Stimulated activated CD8-positive, alpha-beta memory T cell treated with anti-CD3 and anti-CD28 coated beads, Interleukin-7, amount 100 ng/mL, for 4 hours (primary cell): ENCODE measurements around the gene WFDC5.
"Not testable (repeated sequence)": the region's sequence is repeated elsewhere in the genome, so short reads cannot be mapped to it uniquely, and the experiment has no call there.

Source experiments
- DNase-seq, 2 donors: peaks; one replicate each; pipeline ENCODE4 v3.0.0-alpha.2; 2020; ENCODE audit warnings: low read depth in 2 of 2

WFDC5 gene

GRCh38 chr20:45087814-45088213 lies 27.2 kb downstream of the WFDC5 start:
- no peak for DNase-seq

- no peak for DNase-seq
Measured at GRCh38 chr20:45087097-45087790, 27.7 kb downstream of the WFDC5 start.

- DNase-seq = no peak
Measured at GRCh38 chr20:45085867-45086266, 29.1 kb downstream of the WFDC5 start.

- no peak for DNase-seq
Measured at GRCh38 chr20:45085289-45085688, 29.7 kb downstream of the WFDC5 start.

- DNase-seq = no peak
Measured at GRCh38 chr20:45083127-45083526, 31.8 kb downstream of the WFDC5 start.

GRCh38 chr20:45082468-45082867 lies 32.5 kb downstream of the WFDC5 start:
- DNase-seq = no peak

GRCh38 chr20:45080867-45081624 lies 33.9 kb downstream of the WFDC5 start:
- no peak for DNase-seq

- no peak for DNase-seq
Measured at GRCh38 chr20:45077559-45077958, 37.4 kb downstream of the WFDC5 start.

GRCh38 chr20:45073221-45073620 lies 41.8 kb downstream of the WFDC5 start:
- DNase-seq = no peak

GRCh38 chr20:45072066-45072465 lies 42.9 kb downstream of the WFDC5 start:
- DNase-seq = no peak

- DNase-seq = no peak
Measured at GRCh38 chr20:45070932-45071632, 43.9 kb downstream of the WFDC5 start.

GRCh38 chr20:45069261-45069660 lies 45.7 kb downstream of the WFDC5 start:
- DNase-seq = no peak

GRCh38 chr20:45067558-45067957 lies 47.4 kb downstream of the WFDC5 start:
- DNase-seq = no peak

- no peak for DNase-seq
Measured at GRCh38 chr20:45067087-45067486, 47.9 kb downstream of the WFDC5 start.

- no peak for DNase-seq
Measured at GRCh38 chr20:45066372-45066771, 48.6 kb downstream of the WFDC5 start.

GRCh38 chr20:45064812-45065211 lies 50.2 kb downstream of the WFDC5 start:
- no peak for DNase-seq

- DNase-seq = not testable (repeated sequence)
Measured at GRCh38 chr20:45063107-45063506, 51.9 kb downstream of the WFDC5 start.

- DNase-seq = no peak
Measured at GRCh38 chr20:45061244-45061643, 53.7 kb downstream of the WFDC5 start.

- no peak for DNase-seq
Measured at GRCh38 chr20:45060294-45060693, 54.7 kb downstream of the WFDC5 start.
